Peyer's patch (tissue), 4 donors: ENCODE data around the gene ARV1.

Experiments used
- POLR2A ChIP-seq, 2 donors: fragments of 450-650 bp; IDR thresholded peaks; one replicate each; pipeline ENCODE4 v1.5.1; 2017; ENCODE audit warnings: antibody characterized with exemption in 2 of 2, mild to moderate bottlenecking in 2 of 2, moderate library complexity in 2 of 2
- TF ChIP-seq, protein P1 (sequence below), 6 experiments: fragments of 450-650 bp in 4 of 6; fragments of 200-600 bp in 2 of 6; sonication (generic) in 1 of 6; IDR thresholded peaks; one replicate each; pipeline ENCODE4 v1.5.1; 2017 to 2019; ENCODE audit warnings: antibody characterized with exemption in 6 of 6, mild to moderate bottlenecking in 3 of 6, moderate library complexity in 1 of 6

DNA sequence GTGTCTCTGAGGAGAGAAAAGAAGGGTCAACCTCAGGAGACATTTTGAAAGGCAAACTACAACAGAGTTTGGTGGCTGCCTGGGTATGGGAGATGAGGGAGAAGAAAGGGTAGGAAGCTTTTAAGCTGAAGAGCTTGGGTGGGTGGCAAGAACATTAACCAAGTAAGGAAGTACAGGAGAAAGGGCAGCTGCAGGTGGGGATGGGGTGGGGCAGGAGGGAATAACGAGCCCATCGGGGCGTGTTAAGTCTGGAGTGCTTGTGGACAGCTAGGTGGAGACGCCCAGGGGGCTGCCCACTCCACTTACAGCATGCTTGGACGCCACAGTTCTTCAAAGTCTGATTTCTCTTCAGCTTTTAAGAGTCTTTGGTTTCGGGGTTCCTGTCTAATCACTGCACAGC, 43.0 kb upstream of the ARV1 start:
- TF ChIP-seq, protein P1, sequence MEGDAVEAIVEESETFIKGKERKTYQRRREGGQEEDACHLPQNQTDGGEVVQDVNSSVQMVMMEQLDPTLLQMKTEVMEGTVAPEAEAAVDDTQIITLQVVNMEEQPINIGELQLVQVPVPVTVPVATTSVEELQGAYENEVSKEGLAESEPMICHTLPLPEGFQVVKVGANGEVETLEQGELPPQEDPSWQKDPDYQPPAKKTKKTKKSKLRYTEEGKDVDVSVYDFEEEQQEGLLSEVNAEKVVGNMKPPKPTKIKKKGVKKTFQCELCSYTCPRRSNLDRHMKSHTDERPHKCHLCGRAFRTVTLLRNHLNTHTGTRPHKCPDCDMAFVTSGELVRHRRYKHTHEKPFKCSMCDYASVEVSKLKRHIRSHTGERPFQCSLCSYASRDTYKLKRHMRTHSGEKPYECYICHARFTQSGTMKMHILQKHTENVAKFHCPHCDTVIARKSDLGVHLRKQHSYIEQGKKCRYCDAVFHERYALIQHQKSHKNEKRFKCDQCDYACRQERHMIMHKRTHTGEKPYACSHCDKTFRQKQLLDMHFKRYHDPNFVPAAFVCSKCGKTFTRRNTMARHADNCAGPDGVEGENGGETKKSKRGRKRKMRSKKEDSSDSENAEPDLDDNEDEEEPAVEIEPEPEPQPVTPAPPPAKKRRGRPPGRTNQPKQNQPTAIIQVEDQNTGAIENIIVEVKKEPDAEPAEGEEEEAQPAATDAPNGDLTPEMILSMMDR (IDR thresholded peaks at IDR 0.05), result no peak
- TF ChIP-seq POLR2A (IDR thresholded peaks at IDR 0.05), result no peak
